ENCODE measurements around the gene EBPL.
"Not testable (repeated sequence)": the region's sequence is repeated elsewhere in the genome, so short reads cannot be mapped to it uniquely, and the experiment has no call there.

EBPL gene

DNA sequence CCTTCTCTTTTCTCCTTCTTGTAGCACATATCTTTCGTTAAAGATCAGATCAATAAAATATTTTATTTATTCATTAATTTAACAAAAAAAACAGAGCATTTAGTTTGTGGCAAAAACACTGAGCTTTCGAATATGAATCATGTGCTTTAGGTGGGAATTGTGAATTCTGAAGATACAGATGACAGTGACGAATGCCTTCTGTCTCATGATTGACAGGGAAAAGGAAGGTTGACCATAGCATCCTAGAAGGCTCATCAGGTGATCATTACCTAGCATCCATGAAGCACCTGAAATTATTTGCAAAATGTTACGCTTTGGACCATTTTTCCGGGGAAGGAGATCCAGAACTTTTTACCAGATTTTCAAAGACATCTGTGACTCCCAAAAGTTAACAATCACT, 59.1 kb downstream of the EBPL start:
- no peak for DNase-seq

DNA sequence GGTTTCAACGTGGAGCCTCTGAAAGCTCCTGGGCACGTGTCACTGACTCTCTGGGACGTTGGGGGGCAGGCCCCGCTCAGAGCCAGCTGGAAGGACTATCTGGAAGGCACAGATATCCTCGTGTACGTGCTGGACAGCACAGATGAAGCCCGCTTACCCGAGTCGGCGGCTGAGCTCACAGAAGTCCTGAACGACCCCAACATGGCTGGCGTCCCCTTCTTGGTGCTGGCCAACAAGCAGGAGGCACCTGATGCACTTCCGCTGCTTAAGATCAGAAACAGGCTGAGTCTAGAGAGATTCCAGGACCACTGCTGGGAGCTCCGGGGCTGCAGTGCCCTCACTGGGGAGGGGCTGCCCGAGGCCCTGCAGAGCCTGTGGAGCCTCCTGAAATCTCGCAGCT, 60.7 kb downstream of the EBPL start:
- no peak for DNase-seq

DNA sequence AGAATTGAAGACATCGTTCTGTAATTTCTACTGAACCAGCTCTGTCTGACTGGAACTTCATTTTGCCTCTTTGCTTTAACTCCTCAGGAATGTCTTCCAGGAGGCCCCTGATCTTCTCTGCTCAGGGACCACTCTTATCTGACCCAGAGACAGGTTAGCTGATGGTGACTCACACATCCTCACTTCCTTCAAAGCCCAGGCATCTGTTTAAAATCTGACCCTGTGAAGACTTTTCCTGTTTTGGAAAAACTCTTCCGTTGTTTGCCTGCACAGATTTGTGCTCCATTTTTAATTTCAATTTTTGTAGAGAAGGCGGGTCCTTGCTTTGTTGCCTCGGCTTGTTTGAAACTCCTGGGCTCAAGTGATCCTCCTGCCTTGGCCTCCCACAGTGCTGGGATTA, 61.3 kb downstream of the EBPL start:
- no peak for DNase-seq

DNA sequence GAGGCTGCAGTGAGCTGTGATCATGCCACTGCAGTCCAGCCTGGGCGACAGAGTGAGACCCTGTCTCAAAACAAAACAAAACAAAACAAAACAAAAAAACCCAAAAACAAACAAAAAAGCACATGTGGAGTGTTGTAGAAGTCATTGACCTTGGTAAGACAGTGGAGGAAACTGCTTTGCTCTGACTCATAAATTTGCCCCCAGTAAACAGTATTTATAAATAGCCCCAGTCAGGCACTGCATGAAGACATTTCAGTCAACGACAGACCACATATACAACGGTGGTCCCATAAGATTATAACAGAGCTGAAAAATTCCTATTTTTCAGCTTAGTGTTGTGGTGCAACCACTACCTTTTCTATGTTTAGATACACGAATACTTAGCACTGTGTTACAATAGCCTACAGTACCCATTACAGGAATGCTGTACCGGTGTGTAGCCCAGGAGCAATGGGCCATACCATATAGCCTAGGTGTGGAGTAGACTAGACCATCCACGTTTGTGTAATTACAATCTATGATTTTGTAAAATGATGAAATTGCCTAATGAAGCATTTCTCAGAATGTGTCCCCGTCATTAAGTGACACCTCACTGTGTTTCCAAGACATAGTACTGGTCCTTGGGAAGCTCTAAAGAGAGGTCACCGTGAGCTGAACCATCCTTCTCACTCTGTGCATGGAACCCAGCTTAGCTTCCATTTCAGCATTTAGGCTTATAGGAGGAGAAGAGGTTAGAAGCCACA, 61.9 kb downstream of the EBPL start:
- DNase-seq = no peak

DNA sequence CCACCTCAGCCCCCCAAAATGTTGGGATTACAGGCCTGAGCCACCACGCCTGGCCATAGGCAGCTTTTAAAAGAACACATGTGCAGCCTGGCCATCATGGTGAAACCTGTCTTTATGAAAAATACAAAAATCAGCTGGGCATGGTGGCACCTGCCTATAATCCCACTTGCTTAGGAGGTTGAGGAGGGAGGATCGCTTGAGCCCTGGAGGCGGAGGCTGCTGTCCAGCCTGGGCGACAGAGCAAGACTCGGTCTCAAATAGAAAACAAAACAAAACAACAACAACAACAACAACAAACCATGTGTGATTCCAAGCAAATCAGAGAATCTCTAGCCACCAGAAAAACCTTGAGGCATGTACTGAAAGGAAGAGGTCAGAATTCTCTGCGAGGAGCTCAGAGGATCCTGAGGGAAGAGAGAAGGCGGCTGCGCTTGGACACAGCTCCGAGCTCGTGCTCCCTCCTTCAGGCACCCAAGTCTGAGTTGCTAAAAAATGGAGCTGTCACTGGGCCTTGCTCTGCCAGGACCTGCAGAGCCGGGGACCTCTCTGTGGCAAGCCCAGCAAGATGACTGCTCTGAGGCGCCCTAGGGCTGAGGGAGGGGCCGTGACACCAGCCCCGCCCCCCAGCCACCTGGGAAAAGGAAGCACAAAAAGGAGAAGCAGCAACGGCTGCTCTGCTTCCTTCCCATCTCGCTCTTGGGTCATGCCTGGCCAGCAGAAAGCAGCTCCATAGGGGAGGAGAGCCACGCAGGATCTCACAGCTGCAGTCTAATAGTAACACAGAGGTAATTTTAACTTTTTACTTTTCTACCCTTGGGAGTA, 63.2 kb downstream of the EBPL start, which contains the start of gene ARL11:
Gene ARL11, plus strand, starts transcription at position 677 of the 822 bp plus-strand sequence. CDS start 1,941 bp downstream, outside the sequence.
- DNase-seq = no peak

DNA sequence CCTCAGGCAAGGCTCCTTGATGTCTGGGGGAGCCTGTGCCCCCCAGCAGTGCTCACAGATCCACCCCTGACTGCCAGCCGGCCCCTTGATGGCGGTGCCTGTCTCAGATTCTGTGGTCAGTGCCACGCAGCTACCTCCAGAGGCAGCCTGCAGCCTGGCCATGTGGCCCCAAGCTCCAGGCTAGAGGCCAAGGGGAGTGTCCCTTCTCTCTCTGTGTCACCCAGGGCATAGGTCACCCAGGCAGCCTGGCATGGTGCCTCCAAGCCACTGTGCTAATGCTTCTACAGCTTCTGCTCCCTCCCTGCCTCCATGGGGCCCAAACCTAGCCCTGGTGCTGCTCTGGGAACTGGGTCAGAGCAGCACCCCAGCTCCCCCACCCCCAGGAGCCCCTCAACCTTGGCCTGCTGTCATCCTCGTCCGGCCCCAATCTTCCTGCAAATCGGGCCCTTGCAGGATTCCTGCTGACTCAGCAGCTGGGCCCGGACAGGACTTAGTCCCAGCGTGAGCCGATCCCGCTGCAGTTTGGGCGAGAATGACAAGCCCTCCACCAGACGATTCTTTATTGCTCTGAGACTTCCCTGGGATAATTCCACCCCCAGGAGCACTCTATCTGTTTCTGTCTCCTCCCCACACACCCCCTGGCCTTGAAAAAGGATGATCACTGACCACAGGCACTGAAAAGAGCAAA, 65.8 kb downstream of the EBPL start:
- DNase-seq = no peak

DNA sequence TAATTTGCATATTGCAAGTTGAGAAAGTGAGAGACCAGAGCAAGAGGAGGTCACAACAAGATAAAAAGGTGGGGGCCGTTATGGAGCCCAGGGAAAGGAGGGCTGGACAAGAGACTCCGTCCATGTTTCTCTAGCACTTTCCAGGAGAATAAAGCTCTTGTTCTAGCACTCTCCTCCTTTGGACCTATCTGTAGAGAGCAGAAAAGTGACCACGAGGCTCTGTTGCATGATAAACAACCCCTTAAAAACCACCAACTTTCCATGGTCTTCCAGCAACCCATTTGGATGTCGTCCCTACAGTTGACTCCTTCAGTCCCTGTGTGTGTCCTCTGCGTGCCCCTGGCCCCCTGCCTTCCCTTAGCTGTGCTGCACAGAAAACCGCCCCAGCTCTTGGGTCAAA, 67.1 kb downstream of the EBPL start:
- DNase-seq = no peak

DNA sequence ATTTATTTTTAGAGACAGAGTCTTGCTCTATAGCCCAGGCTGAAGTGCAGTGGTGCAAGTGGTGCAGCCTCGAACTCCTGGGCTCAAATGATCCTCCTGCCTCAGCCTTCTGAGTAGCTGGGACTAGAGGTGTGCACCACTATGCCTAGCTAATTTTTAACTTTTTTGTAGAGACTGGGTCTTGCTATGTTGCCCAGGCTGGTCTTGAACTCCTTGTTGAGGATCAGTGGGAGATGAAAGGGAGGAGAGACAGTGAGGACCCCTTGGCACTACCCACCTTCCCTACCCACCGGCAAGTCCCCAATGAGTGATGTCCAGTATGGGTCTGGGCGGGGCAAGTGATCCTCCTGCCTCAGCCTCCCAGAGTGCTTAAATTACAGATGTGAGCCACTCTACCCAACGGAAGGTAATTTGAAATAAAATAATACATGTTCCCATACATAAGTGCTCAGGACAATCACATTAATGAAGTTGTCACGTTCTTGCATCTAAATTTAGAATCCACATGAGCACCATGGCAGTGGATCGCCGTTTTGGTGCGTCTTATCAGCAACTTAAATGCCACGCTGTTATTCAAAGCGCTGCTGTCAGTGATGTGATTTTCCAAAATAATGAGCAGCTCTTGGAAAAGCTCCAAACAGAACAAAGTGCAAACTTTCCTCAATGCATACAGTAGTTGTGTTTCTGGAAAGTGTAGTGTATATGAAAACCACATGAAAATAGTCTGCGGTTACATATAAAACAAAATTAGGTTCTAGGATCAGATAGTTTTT, 68.9 kb downstream of the EBPL start:
- no peak for DNase-seq

DNA sequence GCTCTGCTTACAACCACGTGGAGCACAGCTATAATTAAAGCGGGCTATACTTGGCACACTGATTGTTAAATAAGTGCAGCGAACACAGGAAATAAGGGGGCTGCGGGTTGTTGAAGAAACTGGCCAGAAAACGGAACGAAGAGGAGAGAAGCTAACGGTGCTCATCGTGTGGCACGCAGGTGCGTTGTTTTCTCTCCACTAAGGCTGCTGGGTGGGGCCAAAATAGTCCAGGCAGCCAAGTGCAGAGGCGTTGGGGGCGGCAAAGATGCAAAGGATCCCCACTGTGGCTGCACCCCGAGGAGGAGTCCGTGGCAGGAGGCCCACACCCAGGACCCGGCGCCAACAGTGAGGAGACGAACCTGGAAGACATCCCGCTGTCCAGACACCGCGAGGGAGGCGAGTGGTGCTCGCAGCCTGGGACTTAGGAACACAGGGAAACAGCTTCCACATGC, 71.1 kb downstream of the EBPL start:
- no peak for DNase-seq

DNA sequence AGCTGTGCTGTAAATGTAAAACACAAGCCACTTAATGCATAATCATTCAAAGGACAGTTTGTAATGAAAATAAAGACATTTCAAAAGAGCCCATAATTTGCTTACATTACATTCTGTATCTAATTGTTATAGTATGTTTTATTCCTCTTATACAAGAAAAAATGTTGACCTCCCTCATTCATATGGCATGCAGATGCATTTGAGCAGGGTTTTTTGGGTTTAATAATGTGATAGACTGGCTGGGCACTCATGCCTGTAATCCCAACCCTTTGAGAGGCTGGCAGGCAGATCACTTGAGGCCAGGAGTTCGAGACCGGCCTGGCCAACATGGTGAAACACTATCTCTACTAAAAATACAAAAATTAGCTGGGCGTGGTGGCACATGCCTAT, 74.6 kb downstream of the EBPL start:
- no peak for DNase-seq

DNA sequence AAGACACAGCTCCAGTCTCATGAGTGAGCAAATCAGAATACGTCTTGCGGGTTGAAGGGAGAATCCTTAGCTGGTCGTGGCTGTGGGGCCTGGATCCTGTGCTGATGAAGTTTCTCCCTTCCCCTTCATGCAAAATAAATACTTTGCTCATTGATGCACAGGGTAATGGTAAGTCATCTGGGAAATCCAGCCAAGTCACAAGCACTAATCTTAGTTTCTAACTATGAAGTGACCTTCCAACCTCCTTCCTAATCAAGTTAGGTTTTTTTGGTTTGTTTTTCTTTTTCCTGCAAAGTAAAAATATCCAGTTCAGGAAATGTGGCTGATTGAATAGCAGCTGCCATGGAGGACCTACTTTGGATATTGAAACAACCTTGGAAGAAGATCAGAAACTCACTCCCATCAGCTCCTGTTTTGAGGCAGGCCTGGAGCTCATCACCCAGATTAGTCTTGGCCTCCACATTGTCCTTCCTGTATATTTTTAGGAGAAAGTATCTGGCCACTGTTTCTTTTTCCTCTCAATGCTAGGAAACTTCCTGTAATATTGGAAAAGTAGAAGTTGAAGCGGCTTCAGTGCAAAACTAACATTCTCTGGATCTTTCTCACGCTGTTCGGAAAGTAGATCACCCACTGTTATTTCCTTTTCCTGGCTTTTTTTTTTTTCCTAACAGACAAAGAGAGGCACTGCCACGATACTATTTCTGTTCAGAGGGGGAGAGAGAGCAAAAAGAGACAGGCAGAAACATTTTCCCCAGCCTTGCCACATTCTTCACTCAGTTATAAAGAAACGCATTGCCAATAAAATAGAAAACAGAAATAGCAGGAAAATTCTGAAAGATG, 75.2 kb downstream of the EBPL start:
- DNase-seq = no peak

DNA sequence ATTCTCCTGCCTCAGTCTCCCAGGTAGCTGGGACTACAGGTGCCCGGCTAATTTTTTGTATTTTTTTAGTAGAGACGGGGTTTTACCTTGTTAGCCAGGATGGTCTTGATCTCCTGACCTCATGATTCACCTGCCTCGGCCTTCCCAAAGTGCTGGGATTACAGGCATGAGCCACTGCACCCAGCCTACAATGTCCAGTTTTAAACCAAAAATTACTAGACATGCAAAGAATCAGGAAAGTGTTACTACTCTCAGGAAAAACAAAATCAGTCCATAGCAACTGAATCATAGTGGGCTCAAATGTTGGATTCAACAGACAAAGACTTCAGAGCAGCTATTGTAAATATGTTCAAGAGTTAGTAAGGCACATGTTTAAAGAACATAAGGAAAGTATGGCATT, 79.2 kb downstream of the EBPL start:
- not testable (repeated sequence) for DNase-seq
